HepG2 (cell line): ENCODE results near the gene GNAI2. TPM values are rescaled to one million over a fixed set of nuclear protein-coding genes. Genes with fewer than 3 reads are reported as not detected.

Experiments used
- ARNT ChIP-seq: fragments of 450-650 bp; IDR thresholded peaks from 2 replicates; pipeline ENCODE4 v1.6.1; 2017
- FOSL1 ChIP-seq: sonication (generic); formaldehyde crosslinking; IDR thresholded peaks from 2 replicates; pipeline ENCODE4 v1.9.0; 2021; ENCODE audit warnings: missing genetic modification reagents, borderline replicate concordance
- HMG20B ChIP-seq: conservative IDR thresholded peaks from 2 replicates; pipeline ENCODE4 v1.6.1; 2016; ENCODE audit warnings: missing genetic modification reagents, missing compliant biosample characterization
- KLF6 ChIP-seq: IDR thresholded peaks from 2 replicates; pipeline ENCODE4 v1.8.0; 2016; ENCODE audit warnings: missing biosample characterization, missing genetic modification reagents
- MBNL3 ChIP-seq: fragments of 250-450 bp; sonication (Bioruptor Pico); conservative IDR thresholded peaks from 2 replicates; pipeline ENCODE4 v1.8.0; 2022; ENCODE audit warnings: mild to moderate bottlenecking, inconsistent platforms
- NFIC ChIP-seq: IDR thresholded peaks from 2 replicates; pipeline ENCODE4 v1.6.1; 2012; ENCODE audit warnings: mild to moderate bottlenecking, low read length, inconsistent platforms
- NR3C1 ChIP-seq: sonication (generic); formaldehyde crosslinking; IDR thresholded peaks from 2 replicates; pipeline ENCODE4 v1.4.0; 2020; ENCODE audit warnings: missing genetic modification reagents
- PAXIP1 ChIP-seq: sonication (generic); formaldehyde crosslinking; conservative IDR thresholded peaks from 2 replicates; pipeline ENCODE4 v1.4.0; 2020; ENCODE audit warnings: mild to moderate bottlenecking, missing genetic modification reagents, moderate library complexity
- SKIL ChIP-seq: sonication (generic); formaldehyde crosslinking; IDR thresholded peaks from 2 replicates; pipeline ENCODE4 v1.8.0; 2022; ENCODE audit warnings: missing genetic modification reagents, mild to moderate bottlenecking, moderate library complexity, borderline replicate concordance
- SMAD9 ChIP-seq: sonication (generic); formaldehyde crosslinking; IDR thresholded peaks from 2 replicates; pipeline ENCODE4 v1.5.1; 2020; ENCODE audit warnings: mild to moderate bottlenecking, missing genetic modification reagents
- WIZ ChIP-seq: sonication (generic); formaldehyde crosslinking; IDR thresholded peaks from 2 replicates; pipeline ENCODE4 v1.5.1; 2020; ENCODE audit warnings: mild to moderate bottlenecking, missing genetic modification reagents
- YY1 ChIP-seq: IDR thresholded peaks from 2 replicates; pipeline ENCODE4 v1.6.1; 2011; ENCODE audit warnings: low read length, low read depth, moderate library complexity, mild to moderate bottlenecking; ENCODE audit not compliant: insufficient read depth, insufficient replicate concordance
- ZFX ChIP-seq: sonication (generic); formaldehyde crosslinking; IDR thresholded peaks from 2 replicates; pipeline ENCODE4 v1.4.0; 2020; ENCODE audit warnings: mild to moderate bottlenecking, low read depth, missing genetic modification reagents, moderate library complexity
- ZNF160 ChIP-seq: sonication (generic); formaldehyde crosslinking; IDR thresholded peaks from 2 replicates; pipeline ENCODE4 v1.8.0; 2022; ENCODE audit warnings: mild to moderate bottlenecking, inconsistent platforms, missing genetic modification reagents
- ZNF280B ChIP-seq: sonication (generic); formaldehyde crosslinking; IDR thresholded peaks from 2 replicates; pipeline ENCODE4 v1.5.0; 2020; ENCODE audit warnings: missing genetic modification reagents, mild to moderate bottlenecking, borderline replicate concordance
- ZNF687 ChIP-seq: sonication (generic); formaldehyde crosslinking; IDR thresholded peaks from 2 replicates; pipeline ENCODE4 v1.5.1; 2020; ENCODE audit warnings: mild to moderate bottlenecking, missing genetic modification reagents, moderate library complexity
- ZNF773 ChIP-seq: sonication (generic); formaldehyde crosslinking; IDR thresholded peaks from 2 replicates; pipeline ENCODE4 v1.4.0; 2020; ENCODE audit warnings: missing genetic modification reagents, borderline replicate concordance
- ZNF878 ChIP-seq: sonication (generic); formaldehyde crosslinking; IDR thresholded peaks from 2 replicates; pipeline ENCODE4 v1.8.1; 2023; ENCODE audit warnings: mild to moderate bottlenecking, missing genetic modification reagents, moderate library complexity
- polyA plus RNA-seq, 8 experiments: library from polyadenylated mRNA; depleted of rRNA in 3 of 8; stranded (reverse) in 7 of 8; unstranded in 1 of 8; fragments of >200 nt; fragmentation: Illumina TruSeq in 4 of 8; extraction: Trizol in 4 of 8; gene quantifications; 2 replicates each; pipeline versions ENCODE4 v1.2.1 to v1.2.3, GENCODE V29; 2011 to 2016; ENCODE audit warnings: low read depth in 4 of 8, missing spikeins in 1 of 8, mixed read lengths in 1 of 8; ENCODE audit not compliant: insufficient read depth in 1 of 8
- total RNA-seq, 5 experiments: library from RNA; depleted of rRNA; stranded (reverse); fragments of >200 nt; fragmentation: Illumina TruSeq; extraction: Trizol; gene quantifications; 2 replicates each; pipeline ENCODE4 v1.2.3, GENCODE V29; 2016; ENCODE audit warnings: low read depth in 1 of 5

The GNAI2 gene
- total and polyA plus RNA-seq, 2 of the 13 experiments (the other 11 are each of a cell fraction or from before 2014, with no cell fraction given): 51.1 to 66.2 TPM

- TF ChIP-seq NR3C1 (CRISPR knock-in tag) (no peak), WIZ (CRISPR knock-in tag) (no peak), NFIC (no peak), PAXIP1 (peak; percentile 43; the same call in 1 of the 2 replicates), YY1 (no peak), SMAD9 (no peak), ZNF878 (CRISPR knock-in tag) (no peak), FOSL1 (CRISPR knock-in tag) (no peak), ZNF280B (CRISPR knock-in tag) (no peak), HMG20B (CRISPR knock-in tag) (no peak), MBNL3 (CRISPR knock-in tag) (no peak), ZNF160 (CRISPR knock-in tag) (no peak), ZNF773 (CRISPR knock-in tag) (no peak), ARNT (no peak), ZFX (CRISPR knock-in tag) (no peak; the same call in 1 of the 2 replicates), KLF6 (CRISPR knock-in tag) (no peak), ZNF687 (CRISPR knock-in tag) (no peak; the same call in 1 of the 2 replicates), SKIL (CRISPR knock-in tag) (no peak)
Observed at GRCh38 chr3:50263478-50264382, 27.7 kb downstream of the GNAI2 start (continued).
